ENCODE results near the gene ATAD1.
"Not testable (repeated sequence)": the region's sequence is repeated elsewhere in the genome, so short reads cannot be mapped to it uniquely, and the experiment has no call there.

The ATAD1 gene

GRCh38 chr10:87866412-87866974, 48.5 kb upstream of the ATAD1 start:
- no peak for ATAC-seq
- TF ChIP-seq TCF4 (CRISPR knock-in tag; IDR thresholded peaks at IDR 0.05; ENCODE audit: borderline replicate concordance) (no peak), ISL1 (CRISPR knock-in tag; IDR thresholded peaks at IDR 0.05) (no peak), ARNTL (CRISPR knock-in tag; IDR thresholded peaks at IDR 0.05; ENCODE audit: borderline replicate concordance, low read depth) (no peak), SNAI2 (CRISPR knock-in tag; IDR thresholded peaks at IDR 0.05) (no peak), GLIS3 (CRISPR knock-in tag; IDR thresholded peaks at IDR 0.05) (no peak), ESRRG (CRISPR knock-in tag; IDR thresholded peaks at IDR 0.05) (no peak)

- no peak for TF ChIP-seq ZC3H10 (CRISPR knock-in tag; IDR thresholded peaks at IDR 0.05)
- TF ChIP-seq ZFP3 (CRISPR knock-in tag; IDR thresholded peaks at IDR 0.05): no peak
- TF ChIP-seq ZFP30 (CRISPR knock-in tag; IDR thresholded peaks at IDR 0.05): no peak
- TF ChIP-seq ZNF565 (CRISPR knock-in tag; conservative IDR thresholded peaks at IDR 0.05; ENCODE audit: low read depth): no peak
- TF ChIP-seq ESRRG (CRISPR knock-in tag; IDR thresholded peaks at IDR 0.05): no peak
- no peak for TF ChIP-seq ZNF8 (CRISPR knock-in tag; IDR thresholded peaks at IDR 0.05)
- TF ChIP-seq, protein P1, sequence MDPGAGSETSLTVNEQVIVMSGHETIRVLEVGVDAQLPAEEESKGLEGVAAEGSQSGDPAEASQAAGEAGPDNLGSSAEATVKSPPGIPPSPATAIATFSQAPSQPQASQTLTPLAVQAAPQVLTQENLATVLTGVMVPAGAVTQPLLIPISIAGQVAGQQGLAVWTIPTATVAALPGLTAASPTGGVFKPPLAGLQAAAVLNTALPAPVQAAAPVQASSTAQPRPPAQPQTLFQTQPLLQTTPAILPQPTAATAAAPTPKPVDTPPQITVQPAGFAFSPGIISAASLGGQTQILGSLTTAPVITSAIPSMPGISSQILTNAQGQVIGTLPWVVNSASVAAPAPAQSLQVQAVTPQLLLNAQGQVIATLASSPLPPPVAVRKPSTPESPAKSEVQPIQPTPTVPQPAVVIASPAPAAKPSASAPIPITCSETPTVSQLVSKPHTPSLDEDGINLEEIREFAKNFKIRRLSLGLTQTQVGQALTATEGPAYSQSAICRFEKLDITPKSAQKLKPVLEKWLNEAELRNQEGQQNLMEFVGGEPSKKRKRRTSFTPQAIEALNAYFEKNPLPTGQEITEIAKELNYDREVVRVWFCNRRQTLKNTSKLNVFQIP (CRISPR knock-in tag; IDR thresholded peaks at IDR 0.05; ENCODE audit: borderline replicate concordance, low read depth): no peak
- no peak for TF ChIP-seq GLIS3 (CRISPR knock-in tag; IDR thresholded peaks at IDR 0.05)
- no peak for TF ChIP-seq OSR1 (CRISPR knock-in tag; IDR thresholded peaks at IDR 0.05)
- no peak for ATAC-seq
These were observed 47.3 kb upstream of the ATAD1 start for GRCh38 chr10:87865241-87865881.

DNA sequence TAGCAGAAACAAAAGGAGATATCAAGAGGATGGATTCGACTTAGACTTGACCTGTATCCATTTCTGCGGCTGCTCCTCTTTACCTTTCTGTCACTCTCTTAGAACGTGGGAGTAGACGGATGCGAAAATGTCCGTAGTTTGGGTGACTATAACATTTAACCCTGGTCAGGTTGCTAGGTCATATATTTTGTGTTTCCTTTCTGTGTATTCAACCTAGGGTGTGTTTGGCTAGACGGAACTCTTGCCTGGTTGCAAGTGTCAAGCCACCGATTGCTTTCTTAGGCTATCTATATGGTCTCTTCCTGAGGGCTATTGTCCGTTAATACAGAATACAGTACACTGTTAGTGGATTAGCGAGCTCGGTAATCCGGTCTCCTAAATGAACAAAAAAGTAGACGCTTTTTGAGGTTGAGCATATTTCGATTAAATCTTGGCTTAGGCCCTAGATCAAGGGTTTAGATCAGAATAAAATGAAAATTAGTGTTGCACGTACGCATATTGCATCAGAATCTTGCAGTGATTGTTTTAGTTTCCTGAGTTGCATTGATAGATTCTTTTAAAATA, 46.6 kb upstream of the ATAD1 start:
- ATAC-seq: no peak
- no peak for TF ChIP-seq ESRRG (CRISPR knock-in tag; IDR thresholded peaks at IDR 0.05)

GRCh38 chr10:87863951-87864495, 46.0 kb upstream of the ATAD1 start:
- not testable (repeated sequence) for ATAC-seq

GRCh38 chr10:87863053-87863943, 45.3 kb upstream of the ATAD1 start, which contains the start of the genes KLLN and PTEN:
KLLN (minus strand) TSS chr10:87863533; CDS start chr10:87862487, 1,046 bp downstream.
PTEN (plus strand) TSS chr10:87863625; CDS start chr10:87864470, 845 bp downstream.
- peak; percentile 82 for ATAC-seq
- TF ChIP-seq SNAI2 (CRISPR knock-in tag; IDR thresholded peaks at IDR 0.05) (no peak), ZFP3 (CRISPR knock-in tag; IDR thresholded peaks at IDR 0.05) (0 out of 2 replicates have a peak, but pooled peaks have one; percentile 23), ESRRG (CRISPR knock-in tag; IDR thresholded peaks at IDR 0.05) (no peak), CSDC2 (CRISPR knock-in tag; IDR thresholded peaks at IDR 0.05) (0 out of 2 replicates have a peak, but pooled peaks have one; percentile 59)

DNA sequence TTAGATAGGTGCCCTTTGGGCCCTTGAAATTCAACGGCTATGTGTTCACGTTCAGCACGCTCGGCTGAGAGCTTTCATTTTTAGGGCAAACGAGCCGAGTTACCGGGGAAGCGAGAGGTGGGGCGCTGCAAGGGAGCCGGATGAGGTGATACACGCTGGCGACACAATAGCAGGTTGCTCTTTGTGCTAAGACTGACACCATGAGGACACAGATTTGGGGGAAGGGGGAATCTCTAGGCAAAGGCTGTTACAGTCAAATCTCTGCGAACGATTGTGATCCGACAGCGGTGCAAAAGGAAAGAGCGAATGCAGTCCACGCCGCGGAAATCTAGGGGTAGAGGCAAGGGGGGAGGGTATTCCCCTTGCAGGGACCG, 44.6 kb upstream of the ATAD1 start:
- TF ChIP-seq TOX (CRISPR knock-in tag; IDR thresholded peaks at IDR 0.05; ENCODE audit: borderline replicate concordance) (no peak), PPARA (CRISPR knock-in tag; IDR thresholded peaks at IDR 0.05; ENCODE audit: borderline replicate concordance) (no peak), SNAI2 (CRISPR knock-in tag; IDR thresholded peaks at IDR 0.05) (no peak), ESRRG (CRISPR knock-in tag; IDR thresholded peaks at IDR 0.05) (no peak), TCF4 (CRISPR knock-in tag; IDR thresholded peaks at IDR 0.05; ENCODE audit: borderline replicate concordance) (no peak), ZNF70 (CRISPR knock-in tag; IDR thresholded peaks at IDR 0.05) (no peak), ZNF8 (CRISPR knock-in tag; IDR thresholded peaks at IDR 0.05) (no peak), ZNF565 (CRISPR knock-in tag; conservative IDR thresholded peaks at IDR 0.05; ENCODE audit: low read depth) (no peak)
- TF ChIP-seq, protein P1 (CRISPR knock-in tag; IDR thresholded peaks at IDR 0.05; ENCODE audit: borderline replicate concordance, low read depth): no peak
- ATAC-seq: peak; percentile 25

Measured in SK-N-SH treated with all-trans-retinoic acid at 6 μM for 48 hours (cell line).